SU-DHL-6 (cell line): ENCODE data around the gene PTPRN2.

Experiments used
- H2AFZ ChIP-seq: fragments of 200-600 bp; sonication (generic); 2 replicates; pipeline ENCODE4 v1.6.1; 2014; ENCODE audit warnings: low read depth, mild to moderate bottlenecking, moderate library complexity, mixed read lengths, antibody characterized with exemption, low read length; ENCODE audit not compliant: severe bottlenecking
- H3F3A ChIP-seq: fragments of 200-600 bp; shearing (Covaris generic); 2 replicates; pipeline ENCODE4 v1.6.0; 2016; ENCODE audit warnings: antibody characterized with exemption, mild to moderate bottlenecking; ENCODE audit not compliant: insufficient read depth
- H3K27ac ChIP-seq: fragments of 200-600 bp; sonication (generic); 2 replicates; pipeline ENCODE4 v1.5.1; 2016; ENCODE audit warnings: low read depth, mild to moderate bottlenecking, low read length, moderate library complexity, mixed read lengths
- H3K27me3 ChIP-seq: fragments of 200-600 bp; sonication (generic), shearing (Covaris generic); 2 replicates; pipeline ENCODE4 v1.6.0; 2014; ENCODE audit warnings: mild to moderate bottlenecking, low read length
- H3K36me3 ChIP-seq: fragments of 200-600 bp; sonication (generic); 2 replicates; pipeline ENCODE4 v1.6.1; 2014; ENCODE audit warnings: mild to moderate bottlenecking, low read length, mixed read lengths
- H3K4me2 ChIP-seq: fragments of 300-600, 200-600 bp; shearing (Covaris generic), sonication (generic); 2 replicates; pipeline ENCODE4 v1.6.0; 2014; ENCODE audit warnings: low read length, low read depth, mild to moderate bottlenecking; ENCODE audit not compliant: poor library complexity, severe bottlenecking
- H3K4me3 ChIP-seq: fragments of 200-600 bp; sonication (generic); 2 replicates; pipeline ENCODE4 v1.5.1; 2014; ENCODE audit warnings: antibody characterized with exemption, low read length, mild to moderate bottlenecking, mixed read lengths; ENCODE audit not compliant: insufficient read depth, poor library complexity, severe bottlenecking
- H3K79me2 ChIP-seq: fragments of 200-600 bp; sonication (generic); 2 replicates; pipeline ENCODE4 v1.6.1; 2014; ENCODE audit warnings: mild to moderate bottlenecking, low read length, moderate library complexity; ENCODE audit not compliant: insufficient read depth
- H3K9ac ChIP-seq: fragments of 200-600 bp; sonication (generic); 2 replicates; pipeline ENCODE4 v1.7.0; 2014; ENCODE audit warnings: mild to moderate bottlenecking, low read length
- H3K9me2 ChIP-seq: fragments of 200-600 bp; sonication (generic); replicated peaks from 2 replicates; pipeline ENCODE4 v1.6.1; 2014; ENCODE audit warnings: low read length; ENCODE audit not compliant: insufficient read depth
- H3K9me3 ChIP-seq: fragments of 200-600 bp; sonication (generic); 2 replicates; pipeline ENCODE4 v1.6.1; 2014; ENCODE audit warnings: low read length, mixed read lengths; ENCODE audit not compliant: insufficient read depth
- H4K20me1 ChIP-seq: fragments of 200-600 bp; sonication (generic); 2 replicates; pipeline ENCODE4 v1.6.1; 2014; ENCODE audit warnings: low read depth, mild to moderate bottlenecking, antibody characterized with exemption, low read length, moderate library complexity, mixed read lengths
- CTCF ChIP-seq: fragments of 200-600 bp; sonication (generic); IDR thresholded peaks from one replicate; pipeline ENCODE4 v1.5.1; 2017; ENCODE audit warnings: antibody characterized with exemption, mild to moderate bottlenecking, low read length, moderate library complexity; ENCODE audit not compliant: insufficient read depth, poor library complexity, severe bottlenecking
- EZH2phosphoT487 ChIP-seq: fragments of 200-600 bp; sonication (generic), shearing (Covaris generic); conservative IDR thresholded peaks from 2 replicates; pipeline ENCODE4 v1.6.1; 2018; ENCODE audit warnings: mild to moderate bottlenecking, antibody characterized with exemption, low read length, moderate library complexity, mixed read lengths

Gene PTPRN2

DNA sequence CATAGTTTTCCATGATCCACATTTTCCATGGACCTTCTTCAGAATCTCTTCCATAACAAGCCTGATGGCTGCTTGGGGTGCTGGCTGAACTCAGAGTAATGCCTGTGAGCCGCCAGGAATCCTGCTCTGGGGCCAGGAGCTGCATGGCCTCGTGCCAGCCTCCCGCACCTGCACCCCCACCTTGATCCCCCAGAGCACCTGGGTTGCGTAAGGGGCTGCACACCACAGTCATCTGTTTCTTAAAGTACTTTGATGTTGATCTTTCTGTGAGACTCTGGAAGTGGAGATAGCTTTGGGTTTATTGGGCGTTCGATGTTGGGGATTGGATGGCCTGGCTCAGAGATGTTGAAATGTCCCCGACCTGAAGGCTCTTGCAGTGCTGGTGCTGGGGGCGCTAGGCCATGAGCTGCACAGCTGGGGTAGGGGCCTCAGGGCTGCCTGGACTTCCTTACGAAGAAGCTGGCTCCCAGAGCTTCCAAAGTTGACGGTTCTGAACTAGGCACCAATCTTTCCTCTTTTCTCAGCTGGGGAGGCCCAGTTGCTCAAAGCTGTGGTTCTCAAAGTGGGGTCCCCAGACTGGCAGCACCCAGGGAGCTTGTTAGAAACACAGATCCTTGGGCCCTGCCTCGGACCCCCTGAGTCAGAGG lies 716.9 kb downstream of the PTPRN2 start:
- Histone ChIP-seq H3K9me3 (no peaks in the 10 kb centered on the region), H3K36me3 (no peaks in the 10 kb centered on the region), H3K4me3 (no peak overlapping the region), H3K27ac (no peak overlapping the region), H3K79me2 (no peaks in the 10 kb centered on the region), H3F3A (no peaks in the 10 kb centered on the region), H3K4me2 (no peak overlapping the region), H3K9ac (no peak overlapping the region), H2AFZ (no peak overlapping the region), H4K20me1 (no peaks in the 10 kb centered on the region), H3K9me2 (no peaks in the 10 kb centered on the region), H3K27me3 (no peaks in the 10 kb centered on the region)
- TF ChIP-seq EZH2phosphoT487, result no peak
- no peak for TF ChIP-seq CTCF

- H3K27ac ChIP-seq, result no peak overlapping the region
- no peak overlapping the region for H2AFZ ChIP-seq
- H3K4me2 ChIP-seq, result no peak overlapping the region
- TF ChIP-seq EZH2phosphoT487 (no peak), CTCF (no peak)
- H3K36me3 ChIP-seq, result no peaks in the 10 kb centered on the region
- no peak overlapping the region for H3K9ac ChIP-seq
- H3K27me3 ChIP-seq, result no peaks in the 10 kb centered on the region
- no peaks in the 10 kb centered on the region for H3K79me2 ChIP-seq
- no peaks in the 10 kb centered on the region for H3K9me2 ChIP-seq
- no peaks in the 10 kb centered on the region for H3K9me3 ChIP-seq
- H3K4me3 ChIP-seq, result no peak overlapping the region
- H3F3A ChIP-seq, result no peaks in the 10 kb centered on the region
- H4K20me1 ChIP-seq, result no peaks in the 10 kb centered on the region
Observed at GRCh38 chr7:157869793-157870192, 717.8 kb downstream of the PTPRN2 start.

GRCh38 chr7:157867685-157868305 lies 719.8 kb downstream of the PTPRN2 start:
- Histone ChIP-seq H3K9ac (no peak overlapping the region), H3F3A (no peaks in the 10 kb centered on the region), H3K27ac (no peak overlapping the region), H3K9me2 (no peaks in the 10 kb centered on the region), H3K9me3 (no peaks in the 10 kb centered on the region), H3K27me3 (no peaks in the 10 kb centered on the region), H4K20me1 (no peaks in the 10 kb centered on the region), H3K36me3 (no peaks in the 10 kb centered on the region), H3K4me2 (no peak overlapping the region), H3K79me2 (no peaks in the 10 kb centered on the region), H3K4me3 (no peak overlapping the region), H2AFZ (no peak overlapping the region)
- TF ChIP-seq EZH2phosphoT487, result no peak
- no peak for TF ChIP-seq CTCF
